Measurements from ENCODE around the gene PLEKHG5.
A peak's percentile ranks its signal among the peaks of the same experiment; 100 is the strongest.
"Not testable (repeated sequence)": the region's sequence is repeated elsewhere in the genome, so short reads cannot be mapped to it uniquely, and the experiment has no call there.

PLEKHG5 gene

GRCh38 chr1:6461051-6461530 is 30.4 kb downstream of the PLEKHG5 start:
- H3K27me3 ChIP-seq (ENCODE audit: control insufficient read depth, insufficient read depth, low read length), result peaks cover 36% of the 10 kb centered on the region
- peak overlapping the region; percentile 47 for H3K9ac ChIP-seq (ENCODE audit: low read length)
- peaks cover 10% of the 10 kb centered on the region for H3K4me1 ChIP-seq (ENCODE audit: control insufficient read depth, insufficient read depth, low read length)
- no peaks in the 10 kb centered on the region for H3K36me3 ChIP-seq (ENCODE audit: control insufficient read depth, insufficient read depth, low read length)
- H3K4me3 ChIP-seq (ENCODE audit: low read length), result no peak overlapping the region
- H3K9me3 ChIP-seq (ENCODE audit: control insufficient read depth, low read length), result no peaks in the 10 kb centered on the region

- peaks cover 38% of the 10 kb centered on the region for H3K27me3 ChIP-seq (ENCODE audit: control insufficient read depth, insufficient read depth, low read length)
- H3K9ac ChIP-seq (ENCODE audit: low read length), result peak overlapping the region; percentile 47
- no peaks in the 10 kb centered on the region for H3K36me3 ChIP-seq (ENCODE audit: control insufficient read depth, insufficient read depth, low read length)
- no peaks in the 10 kb centered on the region for H3K9me3 ChIP-seq (ENCODE audit: control insufficient read depth, low read length)
- H3K4me1 ChIP-seq (ENCODE audit: control insufficient read depth, insufficient read depth, low read length), result peaks cover 10% of the 10 kb centered on the region
- H3K4me3 ChIP-seq (ENCODE audit: low read length), result no peak overlapping the region
These were observed 31.0 kb downstream of the PLEKHG5 start for GRCh38 chr1:6460301-6461050.

- Histone ChIP-seq H3K9ac (ENCODE audit: low read length) (peak overlapping the region; percentile 2), H3K4me1 (ENCODE audit: control insufficient read depth, insufficient read depth, low read length) (peaks cover 10% of the 10 kb centered on the region), H3K36me3 (ENCODE audit: control insufficient read depth, insufficient read depth, low read length) (no peaks in the 10 kb centered on the region), H3K4me3 (ENCODE audit: low read length) (no peak overlapping the region), H3K27me3 (ENCODE audit: control insufficient read depth, insufficient read depth, low read length) (peaks cover 43% of the 10 kb centered on the region), H3K9me3 (ENCODE audit: control insufficient read depth, low read length) (no peaks in the 10 kb centered on the region)
These were observed 31.6 kb downstream of the PLEKHG5 start for GRCh38 chr1:6459850-6460265.

- Histone ChIP-seq H3K4me3 (ENCODE audit: low read length) (no peak overlapping the region), H3K4me1 (ENCODE audit: control insufficient read depth, insufficient read depth, low read length) (peaks cover 6% of the 10 kb centered on the region), H3K36me3 (ENCODE audit: control insufficient read depth, insufficient read depth, low read length) (no peaks in the 10 kb centered on the region), H3K27me3 (ENCODE audit: control insufficient read depth, insufficient read depth, low read length) (peaks cover 58% of the 10 kb centered on the region), H3K9ac (ENCODE audit: low read length) (no peak overlapping the region), H3K9me3 (ENCODE audit: control insufficient read depth, low read length) (no peaks in the 10 kb centered on the region)
These were observed 34.5 kb downstream of the PLEKHG5 start for GRCh38 chr1:6456800-6457466.

- peaks cover 57% of the 10 kb centered on the region for H3K27me3 ChIP-seq (ENCODE audit: control insufficient read depth, insufficient read depth, low read length)
- not testable (repeated sequence) for H3K9me3 ChIP-seq (ENCODE audit: control insufficient read depth, low read length); H3K36me3 ChIP-seq (ENCODE audit: control insufficient read depth, insufficient read depth, low read length); H3K4me3 ChIP-seq (ENCODE audit: low read length); H3K9ac ChIP-seq (ENCODE audit: low read length)
- H3K4me1 ChIP-seq (ENCODE audit: control insufficient read depth, insufficient read depth, low read length), result peaks cover 11% of the 10 kb centered on the region
These were observed 35.5 kb downstream of the PLEKHG5 start for GRCh38 chr1:6455752-6456520.

GRCh38 chr1:6454856-6455751 is 36.4 kb downstream of the PLEKHG5 start:
- no peak overlapping the region for H3K4me3 ChIP-seq (ENCODE audit: low read length)
- peaks cover 52% of the 10 kb centered on the region for H3K27me3 ChIP-seq (ENCODE audit: control insufficient read depth, insufficient read depth, low read length)
- H3K36me3 ChIP-seq (ENCODE audit: control insufficient read depth, insufficient read depth, low read length), result no peaks in the 10 kb centered on the region
- peaks cover 17% of the 10 kb centered on the region for H3K4me1 ChIP-seq (ENCODE audit: control insufficient read depth, insufficient read depth, low read length)
- H3K9me3 ChIP-seq (ENCODE audit: control insufficient read depth, low read length), result no peaks in the 10 kb centered on the region
- H3K9ac ChIP-seq (ENCODE audit: low read length), result no peak overlapping the region

GRCh38 chr1:6453895-6454855 is 37.3 kb downstream of the PLEKHG5 start:
- peaks cover 51% of the 10 kb centered on the region for H3K27me3 ChIP-seq (ENCODE audit: control insufficient read depth, insufficient read depth, low read length)
- H3K4me1 ChIP-seq (ENCODE audit: control insufficient read depth, insufficient read depth, low read length), result peaks cover 26% of the 10 kb centered on the region
- H3K9ac ChIP-seq (ENCODE audit: low read length); H3K4me3 ChIP-seq (ENCODE audit: low read length); H3K36me3 ChIP-seq (ENCODE audit: control insufficient read depth, insufficient read depth, low read length); H3K9me3 ChIP-seq (ENCODE audit: control insufficient read depth, low read length): not testable (repeated sequence)

- H3K27me3 ChIP-seq (ENCODE audit: control insufficient read depth, insufficient read depth, low read length), result peaks cover 67% of the 10 kb centered on the region
- H3K4me3 ChIP-seq (ENCODE audit: low read length), result no peak overlapping the region
- no peaks in the 10 kb centered on the region for H3K9me3 ChIP-seq (ENCODE audit: control insufficient read depth, low read length)
- H3K36me3 ChIP-seq (ENCODE audit: control insufficient read depth, insufficient read depth, low read length), result no peaks in the 10 kb centered on the region
- H3K9ac ChIP-seq (ENCODE audit: low read length), result peak overlapping the region; percentile 8
- peaks cover 36% of the 10 kb centered on the region for H3K4me1 ChIP-seq (ENCODE audit: control insufficient read depth, insufficient read depth, low read length)
These were observed 40.5 kb downstream of the PLEKHG5 start for GRCh38 chr1:6450943-6451373.

- H3K9ac ChIP-seq (ENCODE audit: low read length), result peak overlapping the region; percentile 8
- H3K4me1 ChIP-seq (ENCODE audit: control insufficient read depth, insufficient read depth, low read length), result peaks cover 36% of the 10 kb centered on the region
- H3K36me3 ChIP-seq (ENCODE audit: control insufficient read depth, insufficient read depth, low read length); H3K9me3 ChIP-seq (ENCODE audit: control insufficient read depth, low read length); H3K4me3 ChIP-seq (ENCODE audit: low read length): not testable (repeated sequence)
- peaks cover 67% of the 10 kb centered on the region for H3K27me3 ChIP-seq (ENCODE audit: control insufficient read depth, insufficient read depth, low read length)
These were observed 41.0 kb downstream of the PLEKHG5 start for GRCh38 chr1:6450486-6450885.

- Histone ChIP-seq H3K36me3 (ENCODE audit: control insufficient read depth, insufficient read depth, low read length) (no peaks in the 10 kb centered on the region), H3K27me3 (ENCODE audit: control insufficient read depth, insufficient read depth, low read length) (peaks cover 62% of the 10 kb centered on the region), H3K4me1 (ENCODE audit: control insufficient read depth, insufficient read depth, low read length) (peaks cover 40% of the 10 kb centered on the region), H3K4me3 (ENCODE audit: low read length) (no peak overlapping the region), H3K9me3 (ENCODE audit: control insufficient read depth, low read length) (no peaks in the 10 kb centered on the region), H3K9ac (ENCODE audit: low read length) (no peak overlapping the region)
These were observed 41.4 kb downstream of the PLEKHG5 start for GRCh38 chr1:6450005-6450450.
